Thoracic aorta (tissue), 2 donors: Measurements from ENCODE around the gene MPG. TPM values are rescaled to one million over a fixed set of nuclear protein-coding genes. Genes with fewer than 3 reads are reported as not detected.

Experiments used
- ATAC-seq: fragments of 150-250 bp; one replicate; pipeline ENCODE4 v1.8.0; 2017; ENCODE audit warnings: low read depth; ENCODE audit not compliant: insufficient number of reproducible peaks, low FRiP score
- DNase-seq: peaks from one replicate; pipeline ENCODE4 v3.0.0-alpha.2; 2020; ENCODE audit warnings: low spot score
- H3K27ac ChIP-seq, 2 donors: fragments of 200-600 bp; sonication (generic); 1 replicate in 1 of 2; 2 replicates in 1 of 2; pipeline ENCODE4 v1.5.1; 2016; ENCODE audit warnings: mild to moderate bottlenecking in 2 of 2, moderate library complexity in 2 of 2
- H3K27me3 ChIP-seq: fragments of 200-600 bp; sonication (generic); replicated peaks from 2 replicates; pipeline ENCODE4 v1.6.0; 2016; ENCODE audit warnings: mild to moderate bottlenecking; ENCODE audit not compliant: insufficient read depth
- H3K36me3 ChIP-seq: fragments of 200-600 bp; sonication (generic); one replicate; pipeline ENCODE4 v1.5.1; 2016
- H3K4me1 ChIP-seq, 2 donors: fragments of 200-600 bp; sonication (generic); 1 replicate in 1 of 2; 2 replicates in 1 of 2; pipeline versions ENCODE4 v1.5.1 to v1.6.0; 2016; ENCODE audit warnings: low read depth in 2 of 2, mild to moderate bottlenecking in 1 of 2; ENCODE audit not compliant: control insufficient read depth in 1 of 2
- H3K4me3 ChIP-seq: fragments of 200-600 bp; sonication (generic); 2 replicates; pipeline ENCODE4 v1.5.1; 2016; ENCODE audit warnings: mild to moderate bottlenecking
- H3K9me3 ChIP-seq: fragments of 200-600 bp; sonication (generic); 2 replicates; pipeline ENCODE4 v1.5.1; 2016
- total RNA-seq, 2 donors: library from RNA; depleted of rRNA; stranded (reverse); fragments of >200 nt; gene quantifications; one replicate each; pipeline versions ENCODE4 v1.1.0 to v1.2.3, GENCODE V29; 2016
- TF ChIP-seq, protein P1 (sequence below): fragments of 200-600 bp; sonication (generic); IDR thresholded peaks from one replicate; pipeline ENCODE4 v1.5.1; 2019; ENCODE audit warnings: antibody characterized with exemption

Gene MPG
- total RNA-seq, 2 donors from 2014 or later, result 93.1 to 202 TPM

DNA sequence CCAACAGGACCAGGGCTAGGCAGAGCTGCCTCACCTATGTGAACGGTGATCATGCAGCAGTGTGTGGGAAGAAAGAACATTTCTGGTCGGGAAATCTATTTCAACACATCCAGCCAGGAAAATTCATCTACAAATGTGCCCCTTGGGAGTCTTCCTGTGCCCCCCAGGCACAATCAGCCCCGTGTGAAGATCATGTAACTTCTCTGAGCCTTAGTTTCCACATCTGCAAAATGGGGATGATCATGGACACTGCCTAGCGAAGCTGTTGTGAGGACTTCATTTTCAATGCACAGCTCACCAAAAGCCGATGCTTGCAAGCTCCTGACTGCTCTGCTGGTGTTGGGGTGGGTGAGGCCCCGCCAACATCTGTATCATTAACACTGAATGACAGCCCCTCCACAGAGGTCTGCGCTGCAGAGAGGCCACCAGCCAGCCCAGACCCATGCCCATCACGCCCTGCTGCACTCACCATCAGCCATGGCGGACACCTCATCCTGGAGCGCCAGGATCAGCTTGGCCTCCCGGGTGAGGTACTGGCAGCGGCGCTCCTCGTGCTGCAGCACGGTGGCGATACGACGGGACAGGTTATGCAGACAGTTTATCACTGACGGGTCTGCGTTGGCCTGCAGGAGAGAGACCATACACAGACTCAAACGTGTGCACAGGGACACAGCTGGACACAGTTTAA is 34.3 kb downstream of the MPG start:
- TF ChIP-seq, protein P1, sequence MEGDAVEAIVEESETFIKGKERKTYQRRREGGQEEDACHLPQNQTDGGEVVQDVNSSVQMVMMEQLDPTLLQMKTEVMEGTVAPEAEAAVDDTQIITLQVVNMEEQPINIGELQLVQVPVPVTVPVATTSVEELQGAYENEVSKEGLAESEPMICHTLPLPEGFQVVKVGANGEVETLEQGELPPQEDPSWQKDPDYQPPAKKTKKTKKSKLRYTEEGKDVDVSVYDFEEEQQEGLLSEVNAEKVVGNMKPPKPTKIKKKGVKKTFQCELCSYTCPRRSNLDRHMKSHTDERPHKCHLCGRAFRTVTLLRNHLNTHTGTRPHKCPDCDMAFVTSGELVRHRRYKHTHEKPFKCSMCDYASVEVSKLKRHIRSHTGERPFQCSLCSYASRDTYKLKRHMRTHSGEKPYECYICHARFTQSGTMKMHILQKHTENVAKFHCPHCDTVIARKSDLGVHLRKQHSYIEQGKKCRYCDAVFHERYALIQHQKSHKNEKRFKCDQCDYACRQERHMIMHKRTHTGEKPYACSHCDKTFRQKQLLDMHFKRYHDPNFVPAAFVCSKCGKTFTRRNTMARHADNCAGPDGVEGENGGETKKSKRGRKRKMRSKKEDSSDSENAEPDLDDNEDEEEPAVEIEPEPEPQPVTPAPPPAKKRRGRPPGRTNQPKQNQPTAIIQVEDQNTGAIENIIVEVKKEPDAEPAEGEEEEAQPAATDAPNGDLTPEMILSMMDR, result no peak
- Histone ChIP-seq H3K36me3 (peaks cover 7% of the 10 kb centered on the region), H3K9me3 (no peaks in the 10 kb centered on the region), H3K27me3 (no peaks in the 10 kb centered on the region), H3K4me3 (no peak overlapping the region), H3K27ac (no peak overlapping the region), H3K4me1 (peaks cover 0 to 7% of the 10 kb centered on the region in 2 donors)
- ATAC-seq (no peak), DNase-seq (no peak)

DNA sequence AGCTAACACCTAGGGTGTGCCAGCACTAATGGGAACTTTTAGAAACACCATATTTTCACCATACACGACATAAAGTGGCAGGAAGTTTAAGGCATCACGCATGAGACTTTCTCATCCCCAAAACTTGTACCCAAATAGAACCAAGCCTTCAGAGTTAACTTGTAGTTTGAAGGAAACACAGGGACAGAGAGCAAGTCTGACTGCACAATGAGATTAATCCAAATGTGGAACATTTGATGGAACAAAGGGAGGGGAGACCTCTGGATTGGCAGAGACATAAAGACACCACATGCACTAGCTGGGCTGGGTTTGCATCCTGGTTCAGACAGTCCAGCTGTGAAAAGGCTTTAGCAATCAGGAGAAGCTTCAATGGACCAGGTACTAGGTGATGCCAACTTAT is 36.3 kb downstream of the MPG start:
- H3K36me3 ChIP-seq, result peaks cover 10% of the 10 kb centered on the region
- TF ChIP-seq, protein P1, result no peak
- ATAC-seq, result no peak

DNA sequence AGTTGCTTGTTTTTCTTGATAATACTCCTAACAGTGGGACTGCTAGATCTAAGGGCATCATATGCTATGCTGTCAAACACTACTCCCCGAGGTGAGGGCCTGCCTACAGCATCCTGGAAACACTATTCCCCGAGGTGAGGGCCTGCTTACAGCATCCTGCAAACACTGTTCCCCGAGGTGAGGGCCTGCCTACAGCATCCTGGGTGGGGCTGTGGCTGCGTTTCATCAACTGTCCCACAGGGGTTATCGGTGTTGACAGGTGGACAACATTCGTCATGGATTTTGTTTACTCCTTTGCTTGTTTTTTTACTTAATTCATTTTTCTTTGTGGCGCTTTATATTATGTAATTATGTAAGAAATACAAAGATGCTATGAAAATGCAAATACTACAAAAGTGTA is 38.0 kb downstream of the MPG start:
- TF ChIP-seq, protein P1, result no peak
- H3K36me3 ChIP-seq, result peaks cover 10% of the 10 kb centered on the region
- no peaks in the 10 kb centered on the region for H3K27me3 ChIP-seq
- no peak overlapping the region for H3K4me3 ChIP-seq
- H3K27ac ChIP-seq, result no peak overlapping the region
- H3K9me3 ChIP-seq, result no peaks in the 10 kb centered on the region
- H3K4me1 ChIP-seq, result peaks cover 0 to 9% of the 10 kb centered on the region in 2 donors
- ATAC-seq (no peak), DNase-seq (no peak)

More for the DNA sequence above, 36.3 kb downstream of the MPG start:
- Histone ChIP-seq H3K27ac (no peak overlapping the region), H3K27me3 (no peaks in the 10 kb centered on the region), H3K9me3 (no peaks in the 10 kb centered on the region), H3K4me3 (no peak overlapping the region), H3K4me1 (peaks cover 0 to 7% of the 10 kb centered on the region in 2 donors)
- no peak for DNase-seq

DNA sequence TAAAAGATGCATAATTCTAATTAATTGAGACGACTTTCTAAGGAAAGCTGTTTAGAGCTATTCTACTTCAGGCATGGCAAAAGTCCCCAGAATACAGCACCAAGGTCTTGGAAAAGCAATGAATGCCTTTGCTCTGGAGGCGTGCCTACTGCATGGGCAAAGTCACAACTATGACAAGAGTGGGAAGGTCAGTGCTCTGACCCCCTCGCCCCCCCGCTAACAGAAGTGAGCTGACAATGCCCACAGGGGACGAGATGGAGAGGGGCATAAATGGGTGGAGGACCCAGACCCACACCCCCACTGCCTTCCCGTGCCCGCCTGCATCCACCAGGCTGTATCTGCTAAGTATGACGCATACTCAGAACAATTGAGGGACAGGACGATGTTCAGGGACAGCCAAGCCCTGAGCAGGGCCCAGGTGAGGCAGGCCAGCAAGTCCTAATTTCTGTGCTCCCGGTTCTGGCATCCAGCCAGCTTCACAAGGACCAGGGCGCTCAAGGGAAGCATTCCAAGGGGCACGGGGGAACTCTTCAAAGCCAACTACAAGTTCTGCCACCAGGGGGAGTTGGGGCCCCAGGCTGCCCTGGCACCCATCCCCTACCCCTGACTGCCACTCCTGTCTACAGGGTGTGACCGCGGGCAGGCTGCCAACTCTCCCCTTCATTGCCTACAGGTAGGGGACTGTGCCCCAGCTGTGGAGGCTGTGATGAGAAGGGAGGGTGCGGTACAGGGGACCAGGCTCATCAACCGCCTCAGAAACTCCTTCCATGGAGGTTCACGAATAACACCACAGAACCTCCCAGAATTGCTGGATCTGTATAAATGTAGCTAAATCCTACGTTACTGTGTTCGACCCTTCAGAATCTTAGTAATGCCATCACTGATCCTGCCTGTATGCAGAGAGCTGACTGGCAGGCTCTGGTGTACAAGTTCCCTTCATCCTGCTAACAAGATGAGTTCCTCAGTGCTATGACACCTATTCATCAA is 39.6 kb downstream of the MPG start:
- H3K4me3 ChIP-seq, result no peak overlapping the region
- ATAC-seq, result no peak
- DNase-seq, result no peak
- peaks cover 0 to 11% of the 10 kb centered on the region in 2 donors for H3K4me1 ChIP-seq
- TF ChIP-seq, protein P1, result peak; percentile 50
- H3K9me3 ChIP-seq, result no peaks in the 10 kb centered on the region
- H3K36me3 ChIP-seq, result peaks cover 10% of the 10 kb centered on the region
- no peak overlapping the region for H3K27ac ChIP-seq
- no peaks in the 10 kb centered on the region for H3K27me3 ChIP-seq

DNA sequence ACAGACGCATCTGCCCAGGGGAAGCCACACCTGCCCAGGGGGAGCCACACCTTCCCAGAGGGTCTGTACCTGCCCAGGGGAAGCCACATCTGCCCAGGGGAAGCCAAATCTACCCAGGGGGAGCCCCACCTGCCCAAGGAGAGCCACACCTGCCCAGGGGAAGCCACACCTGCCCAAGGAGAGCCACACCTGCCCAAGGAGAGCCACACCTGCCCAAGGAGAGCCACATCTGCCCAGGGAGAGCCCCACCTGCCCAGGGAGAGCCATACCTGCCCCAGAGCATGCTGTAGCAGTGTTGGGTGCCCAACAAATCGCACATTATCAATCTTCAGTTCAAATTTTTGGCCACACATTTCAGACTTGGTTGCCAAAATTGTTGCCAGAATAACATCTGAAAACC is 40.8 kb downstream of the MPG start:
- Histone ChIP-seq H3K27me3 (no peaks in the 10 kb centered on the region), H3K4me3 (no peak overlapping the region), H3K9me3 (no peaks in the 10 kb centered on the region), H3K36me3 (peaks cover 10% of the 10 kb centered on the region), H3K4me1 (peaks cover 0 to 4% of the 10 kb centered on the region in 2 donors), H3K27ac (no peak overlapping the region)
- ATAC-seq (no peak), DNase-seq (no peak)
- TF ChIP-seq, protein P1, result no peak
